Measurements from ENCODE around the gene SLC20A1.
A peak's percentile ranks its signal among the peaks of the same experiment; 100 is the strongest.
"Not testable (repeated sequence)": the region's sequence is repeated elsewhere in the genome, so short reads cannot be mapped to it uniquely, and the experiment has no call there.

Gene SLC20A1

GRCh38 chr2:112683550-112684414 is 38.0 kb downstream of the SLC20A1 start:
- DNase-seq (ENCODE audit: low spot score), result no peak

GRCh38 chr2:112684415-112684775 is 38.7 kb downstream of the SLC20A1 start:
- no peak for DNase-seq (ENCODE audit: low spot score)

GRCh38 chr2:112685271-112685884 is 39.6 kb downstream of the SLC20A1 start:
- no peak for DNase-seq (ENCODE audit: low spot score)

GRCh38 chr2:112686348-112687217 is 40.8 kb downstream of the SLC20A1 start:
- no peak for DNase-seq (ENCODE audit: low spot score)

- no peak for DNase-seq (ENCODE audit: low spot score)
Observed at GRCh38 chr2:112687522-112687921, 41.8 kb downstream of the SLC20A1 start.

GRCh38 chr2:112688086-112688880 is 42.5 kb downstream of the SLC20A1 start:
- DNase-seq (ENCODE audit: low spot score), result no peak

- DNase-seq (ENCODE audit: low spot score), result peak; percentile 48
Observed at GRCh38 chr2:112690853-112691401, 45.2 kb downstream of the SLC20A1 start.

GRCh38 chr2:112691881-112692281 is 46.1 kb downstream of the SLC20A1 start:
- DNase-seq (ENCODE audit: low spot score), result no peak

GRCh38 chr2:112692495-112692911 is 46.8 kb downstream of the SLC20A1 start:
- DNase-seq (ENCODE audit: low spot score), result no peak

- DNase-seq (ENCODE audit: low spot score), result no peak
Observed at GRCh38 chr2:112692918-112693317, 47.2 kb downstream of the SLC20A1 start.

GRCh38 chr2:112693596-112693995 is 47.9 kb downstream of the SLC20A1 start:
- no peak for DNase-seq (ENCODE audit: low spot score)

- DNase-seq (ENCODE audit: low spot score), result no peak
Observed at GRCh38 chr2:112694182-112694581, 48.4 kb downstream of the SLC20A1 start.

GRCh38 chr2:112698834-112699515 is 53.2 kb downstream of the SLC20A1 start:
- DNase-seq (ENCODE audit: low spot score), result no peak

GRCh38 chr2:112699984-112700667 is 54.4 kb downstream of the SLC20A1 start:
- no peak for DNase-seq (ENCODE audit: low spot score)

- no peak for DNase-seq (ENCODE audit: low spot score)
Observed at GRCh38 chr2:112701052-112701451, 55.3 kb downstream of the SLC20A1 start.

GRCh38 chr2:112703684-112704083 is 57.9 kb downstream of the SLC20A1 start:
- DNase-seq (ENCODE audit: low spot score), result no peak

GRCh38 chr2:112705575-112705974 is 59.8 kb downstream of the SLC20A1 start:
- no peak for DNase-seq (ENCODE audit: low spot score)

GRCh38 chr2:112706170-112706664 is 60.5 kb downstream of the SLC20A1 start:
- no peak for DNase-seq (ENCODE audit: low spot score)

GRCh38 chr2:112706947-112707346 is 61.2 kb downstream of the SLC20A1 start:
- DNase-seq (ENCODE audit: low spot score), result not testable (repeated sequence)

- no peak for DNase-seq (ENCODE audit: low spot score)
Observed at GRCh38 chr2:112708968-112709367, 63.2 kb downstream of the SLC20A1 start.
